ENCODE measurements around the gene CEP63.

- TF ChIP-seq CTCF (IDR thresholded peaks at IDR 0.05) (no peak), EP300 (IDR thresholded peaks at IDR 0.05) (no peak), POLR2A (IDR thresholded peaks at IDR 0.05) (no peak)
Measured at GRCh38 chr3:134600206-134600605, 114.3 kb downstream of the CEP63 start.
